A549 treated with GW870086 at 1 μM for 4 hours (cell line): ENCODE results near the gene NRK. TPM values are rescaled to one million over a fixed set of nuclear protein-coding genes. Genes with fewer than 3 reads are reported as not detected.

Experiments used
- total RNA-seq: library from RNA; stranded (reverse); fragments of 200-300 nt; extraction: Qiagen RNA extraction; gene quantifications from 5 replicates; pipeline ENCODE4 v1.2.3, GENCODE V29; 2022; ENCODE audit warnings: low read depth

NRK gene
- total RNA-seq, result not detected in 5 replicates

DNA sequence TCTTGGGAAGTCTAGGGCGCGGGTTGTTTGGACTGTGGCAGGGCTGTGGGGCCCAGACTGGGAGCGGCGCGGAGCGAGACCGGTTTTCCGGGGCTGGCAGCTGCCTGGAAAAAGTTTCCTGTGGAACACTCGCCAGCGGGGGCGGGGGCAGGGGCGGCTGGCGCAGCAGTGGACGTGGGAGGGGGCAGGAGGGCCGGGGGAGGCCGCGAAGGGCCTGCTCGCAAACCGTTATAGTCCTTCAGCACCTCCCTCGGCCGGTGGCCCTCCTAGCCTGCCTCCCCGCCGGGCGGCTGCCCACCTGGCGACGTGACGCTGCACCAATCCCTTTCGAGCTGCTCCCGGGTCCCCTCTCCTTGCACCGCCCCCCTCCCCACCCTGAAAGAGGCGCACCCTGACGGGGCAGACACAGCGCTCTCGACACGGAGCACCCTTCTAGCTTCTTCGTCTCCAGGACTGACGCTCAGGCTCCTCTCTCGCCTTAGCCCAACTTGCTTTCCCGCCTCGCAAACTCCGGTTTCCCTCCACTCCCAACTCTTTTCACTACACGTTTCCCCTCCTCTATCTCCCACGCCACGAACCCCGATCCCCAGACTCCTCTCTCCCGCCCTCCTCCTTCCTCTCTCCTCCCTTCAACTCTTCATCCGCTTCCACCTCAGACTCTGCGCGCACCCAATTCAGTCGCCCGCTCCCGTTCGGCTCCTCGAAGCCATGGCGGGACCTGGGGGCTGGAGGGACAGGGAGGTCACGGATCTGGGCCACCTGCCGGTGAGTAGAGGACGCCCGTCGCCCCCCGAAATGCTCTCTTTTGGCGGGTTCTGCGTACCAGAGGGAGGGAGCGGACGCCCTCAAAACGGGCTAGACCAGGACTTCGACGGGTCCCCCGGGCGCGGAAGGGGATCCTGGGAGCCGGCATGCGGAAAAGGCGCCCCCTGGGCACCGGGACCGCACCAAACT lies at the start of gene NRK:
Gene NRK (plus strand): TSS at position 402 of the 954 bp plus-strand sequence. CDS start 307 bp downstream, at position 709.

Other genes starting within 250 kb of the NRK start
- gene SERPINA7, start 216.2 kb downstream of the NRK start, total RNA-seq, result not detected in 5 replicates